GM20431 (cell line): ENCODE measurements around the gene MFSD1.
"Not testable (repeated sequence)": the region's sequence is repeated elsewhere in the genome, so short reads cannot be mapped to it uniquely, and the experiment has no call there.

Experiments used
- in situ Hi-C: fragments of 300-500 bp; cut with MseI, MboI; formaldehyde crosslinking; loops from one replicate; pipeline ENCODE4 v1.15.0; 2020; ENCODE audit warnings: low sequenced_read_pairs; ENCODE audit not compliant: unreplicated experiment

The MFSD1 gene

DNA sequence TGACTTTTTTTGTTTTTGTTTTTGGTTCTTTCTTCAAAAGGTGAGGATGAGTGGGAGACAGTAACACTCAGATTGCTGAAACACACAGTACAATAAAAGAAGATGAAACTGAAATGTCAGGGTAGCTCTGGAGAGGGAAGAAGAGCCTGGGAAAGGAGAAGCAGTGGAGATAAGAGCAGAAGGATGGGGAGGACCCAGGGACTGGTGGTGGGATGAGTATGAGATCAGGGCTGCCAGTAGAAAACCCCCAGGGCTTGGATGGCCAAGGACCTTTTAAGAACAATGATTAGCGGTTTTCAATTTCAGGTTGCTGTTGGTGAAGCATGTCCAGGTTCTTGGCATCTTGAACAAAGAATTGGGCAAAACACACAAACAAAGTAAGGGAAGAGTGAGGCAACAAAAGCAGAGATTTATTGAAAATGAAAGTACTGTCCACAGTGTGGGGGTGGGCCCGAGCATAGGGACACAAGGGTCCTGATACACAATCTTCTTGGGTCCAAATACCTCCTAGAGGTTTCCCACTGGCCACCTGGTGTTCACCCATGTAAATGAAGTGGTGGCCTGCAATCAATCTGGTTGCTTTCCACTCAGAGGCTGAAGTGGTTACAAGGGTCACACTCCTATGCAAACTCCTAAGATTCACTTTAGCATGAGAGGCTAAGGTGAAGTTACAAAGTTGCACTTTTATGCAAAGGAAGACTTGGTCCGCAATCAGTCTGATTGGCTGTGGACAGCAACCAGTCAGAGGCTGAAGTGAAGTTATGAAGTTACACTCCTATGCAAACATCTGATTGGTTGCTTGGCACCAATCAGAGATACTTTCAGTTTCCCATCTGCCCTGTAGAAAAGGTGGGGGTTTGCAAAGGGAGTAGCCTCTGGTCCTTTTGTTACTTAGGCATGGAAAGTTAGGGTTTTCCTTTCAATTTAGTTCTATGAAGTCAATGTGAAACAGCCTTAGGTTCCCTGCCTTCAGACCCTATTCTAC is 26.1 kb upstream of the MFSD1 start:
- in situ Hi-C loops = no loop called here

DNA sequence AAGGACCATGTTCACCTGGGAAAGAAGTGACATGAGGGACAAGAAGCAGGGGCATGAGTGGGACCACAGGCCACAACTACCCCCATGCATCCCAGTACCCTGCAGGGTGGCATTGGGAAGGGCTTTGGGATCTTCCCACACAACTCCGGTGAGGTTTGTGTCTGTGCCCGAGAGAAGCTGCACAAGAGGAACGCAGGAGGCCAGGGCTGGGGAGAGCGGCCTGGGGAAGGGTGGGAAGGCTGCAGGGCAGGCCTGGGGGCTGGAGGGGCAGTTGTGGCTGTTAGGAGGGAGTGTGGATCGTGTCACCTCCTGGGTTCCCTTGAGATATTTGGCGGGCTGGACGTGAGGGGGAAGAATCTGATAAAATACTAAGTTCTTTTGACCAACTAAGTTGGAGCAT is 25.3 kb upstream of the MFSD1 start:
- in situ Hi-C loops = no loop called here

DNA sequence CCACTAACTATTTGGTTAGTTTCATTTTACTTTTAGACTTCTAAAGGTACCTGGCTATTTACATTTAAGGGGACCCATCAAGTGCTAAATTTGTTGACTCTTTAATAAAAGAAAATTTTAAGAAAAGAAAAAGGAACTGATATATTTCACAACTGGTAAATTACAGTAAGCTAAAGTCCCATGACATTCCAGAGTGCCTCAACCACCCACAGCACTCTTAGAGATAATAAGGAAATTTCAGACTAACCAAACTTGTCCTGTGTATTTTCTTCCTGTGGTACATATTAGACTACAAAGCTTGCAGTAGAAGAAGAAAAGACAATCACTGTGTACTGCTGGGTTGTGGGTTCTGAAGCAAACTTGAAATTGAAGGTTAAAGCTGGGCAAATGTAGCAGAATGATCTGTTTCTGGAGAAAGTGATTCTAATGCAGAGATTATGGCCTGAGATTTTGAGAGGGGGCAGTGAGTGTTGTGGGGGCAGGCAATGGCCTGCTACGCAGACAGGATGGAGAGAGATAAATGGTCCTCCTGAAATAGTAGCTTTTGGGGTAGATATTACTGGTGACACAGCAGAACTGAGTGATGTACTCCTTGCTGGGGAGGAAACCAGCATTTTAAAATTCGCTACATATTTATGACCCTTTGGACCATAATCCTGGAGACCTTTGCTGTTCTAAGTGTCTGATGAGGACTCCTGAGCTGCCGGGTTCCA is 24.5 kb upstream of the MFSD1 start:
- in situ Hi-C loops = no loop called here

DNA sequence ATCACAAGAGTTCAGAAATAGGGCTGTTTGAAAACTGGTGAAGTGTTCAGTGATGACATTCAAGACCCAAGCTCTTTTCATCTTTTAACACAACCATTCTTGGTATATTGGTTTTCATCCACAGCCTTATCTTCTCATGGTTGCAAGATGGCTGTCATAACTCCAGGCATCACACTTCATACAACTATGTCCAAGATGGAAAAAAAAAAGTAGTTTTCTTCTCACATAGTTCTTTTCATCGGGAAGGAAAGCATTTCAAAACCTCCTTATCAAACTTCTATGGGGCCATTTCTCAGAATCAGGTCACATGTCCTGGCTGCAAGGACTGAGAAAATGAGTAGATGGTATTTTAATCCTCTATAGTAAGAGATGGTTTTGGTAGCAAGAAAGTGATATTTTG is 21.1 kb upstream of the MFSD1 start:
- in situ Hi-C loops = loop anchor here (10.0 kb wide), 1 partner anchor 46 kb away; the partner anchor contains the start of gene RARRES1

DNA sequence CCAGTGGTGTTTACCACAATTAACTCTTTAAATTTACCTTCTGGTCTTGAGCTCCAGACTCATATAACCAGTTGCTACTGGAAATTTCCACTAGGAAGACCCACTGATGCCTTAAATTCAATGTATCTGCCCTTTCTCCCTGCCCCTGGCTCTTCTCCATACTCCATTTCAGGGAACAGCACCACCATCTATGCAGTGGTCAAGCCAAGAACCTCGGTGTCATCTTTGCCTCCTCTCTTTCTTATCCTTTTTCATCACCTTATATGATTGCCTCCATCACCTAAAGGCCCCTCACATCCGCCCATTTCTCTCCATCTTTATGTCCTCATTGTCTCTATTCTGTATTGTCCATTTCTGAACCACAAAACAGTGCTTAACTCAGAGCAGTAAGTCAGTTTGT is 20.7 kb upstream of the MFSD1 start:
- in situ Hi-C loops = loop anchor here (10.0 kb wide), 1 partner anchor 46 kb away; the partner anchor contains the start of gene RARRES1

DNA sequence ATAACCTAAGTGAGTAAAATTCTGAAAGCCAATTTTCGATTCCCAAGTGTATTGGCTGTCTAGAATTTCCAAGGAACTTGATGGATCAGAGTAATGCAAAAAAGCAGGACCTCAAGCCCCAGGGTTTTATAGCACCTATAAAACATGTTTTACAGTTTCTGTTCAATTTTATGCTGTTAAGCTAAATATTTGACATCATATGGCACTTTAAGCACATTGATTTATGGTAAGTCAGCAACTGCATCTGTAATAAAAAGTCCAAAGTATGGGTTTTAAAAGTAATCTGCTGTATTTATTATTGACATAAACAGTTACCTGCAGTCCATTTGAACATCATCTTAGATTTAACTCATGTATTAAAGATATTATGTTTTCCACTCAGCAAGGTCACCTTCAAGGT is 20.0 kb upstream of the MFSD1 start:
- in situ Hi-C loops = loop anchor here (10.0 kb wide), 1 partner anchor 47 kb away; the partner anchor contains the start of gene RARRES1

DNA sequence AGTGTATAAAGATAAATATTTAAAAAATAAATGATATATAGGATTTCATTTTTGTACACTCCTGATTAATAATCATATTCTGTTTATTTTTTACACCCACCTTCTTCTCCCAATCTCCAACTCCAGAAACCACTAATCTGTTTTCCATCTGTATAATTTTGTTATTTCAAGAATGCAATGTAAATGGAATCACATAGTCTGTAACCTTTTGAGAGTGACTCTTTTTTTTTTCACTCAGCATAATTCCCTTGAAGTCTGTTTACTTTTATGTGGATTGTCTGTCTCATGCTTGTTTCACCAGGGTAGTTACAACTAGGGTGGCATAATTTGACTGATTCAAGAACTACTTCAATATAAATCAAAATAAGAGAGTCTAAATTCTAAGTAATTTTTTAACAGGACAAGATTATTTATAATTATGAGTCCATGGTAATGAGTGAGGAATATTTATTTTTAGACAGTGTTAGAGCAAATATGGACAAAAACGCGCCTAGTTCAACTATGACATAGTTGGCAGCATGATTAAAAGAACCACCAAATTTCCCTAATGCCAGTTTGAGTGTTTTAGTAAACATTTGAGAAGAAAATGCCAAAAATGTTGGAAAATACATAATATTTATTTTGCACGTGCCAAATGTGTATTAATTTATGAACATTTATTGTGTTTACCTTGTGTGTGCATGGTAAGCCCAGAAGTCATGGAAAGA is 19.4 kb upstream of the MFSD1 start:
- in situ Hi-C loops = loop anchor here (10.0 kb wide), 1 partner anchor 48 kb away; the partner anchor contains the start of gene RARRES1

DNA sequence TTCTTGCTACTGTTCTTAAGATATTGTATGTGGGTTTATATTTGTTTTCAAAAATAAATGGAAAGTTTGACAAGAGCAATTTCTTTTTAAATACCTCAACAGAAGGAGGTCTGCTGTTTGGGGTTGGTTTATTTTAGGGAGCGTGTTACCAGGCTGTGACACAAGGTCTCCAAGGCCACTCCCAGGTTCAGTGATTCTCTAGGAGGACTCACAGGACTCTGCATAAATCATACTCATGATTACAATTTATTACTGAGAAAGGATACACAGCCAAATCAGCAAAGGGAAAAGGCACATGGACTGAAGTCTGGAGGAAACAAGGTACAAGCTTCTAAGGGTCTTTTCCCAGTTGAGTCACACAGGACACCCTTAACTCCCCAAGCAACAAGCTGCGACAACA is 18.8 kb upstream of the MFSD1 start:
- in situ Hi-C loops = loop anchor here (10.0 kb wide), 1 partner anchor 48 kb away; the partner anchor contains the start of gene RARRES1

DNA sequence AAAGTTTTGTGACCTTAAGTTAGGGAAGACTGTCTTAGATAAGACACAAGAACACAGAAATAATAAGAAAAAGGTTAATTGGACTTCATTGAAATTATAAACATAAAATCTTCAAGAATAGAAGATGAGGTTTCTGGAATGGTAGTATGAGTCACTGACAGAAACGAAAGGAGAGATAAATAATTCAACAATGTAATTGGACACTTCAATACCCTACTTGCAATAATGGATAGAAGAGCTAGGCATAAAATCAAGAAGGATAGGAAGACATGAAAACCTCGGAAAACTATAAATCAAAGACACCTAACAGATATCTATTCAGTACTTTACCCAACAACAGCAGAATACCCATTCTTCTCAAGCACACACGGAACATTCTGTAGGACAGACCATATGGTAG is 15.9 kb upstream of the MFSD1 start:
- in situ Hi-C loops = loop anchor here (10.0 kb wide), 1 partner anchor 51 kb away; the partner anchor contains the start of gene RARRES1

DNA sequence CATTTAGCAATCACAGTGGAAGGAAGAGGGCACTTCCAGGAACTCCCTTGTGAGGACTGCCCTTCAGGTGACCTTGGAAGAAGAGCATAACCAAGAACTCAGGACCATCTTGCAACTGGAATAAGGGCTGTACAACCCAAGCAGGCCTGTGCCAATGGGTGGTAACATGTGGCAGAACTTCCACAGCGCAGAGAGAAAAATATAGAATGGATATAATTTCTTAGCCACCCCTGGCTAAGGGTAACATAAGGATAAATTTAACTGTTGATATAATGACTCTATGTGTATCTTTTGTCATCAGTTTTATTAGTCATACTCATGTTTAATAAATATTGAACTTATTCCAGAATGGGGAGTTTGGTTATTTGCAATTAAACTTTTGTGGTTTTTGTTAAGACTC is 13.4 kb upstream of the MFSD1 start:
- in situ Hi-C loops = loop anchor here (10.0 kb wide), 1 partner anchor 54 kb away; the partner anchor contains the start of gene RARRES1

DNA sequence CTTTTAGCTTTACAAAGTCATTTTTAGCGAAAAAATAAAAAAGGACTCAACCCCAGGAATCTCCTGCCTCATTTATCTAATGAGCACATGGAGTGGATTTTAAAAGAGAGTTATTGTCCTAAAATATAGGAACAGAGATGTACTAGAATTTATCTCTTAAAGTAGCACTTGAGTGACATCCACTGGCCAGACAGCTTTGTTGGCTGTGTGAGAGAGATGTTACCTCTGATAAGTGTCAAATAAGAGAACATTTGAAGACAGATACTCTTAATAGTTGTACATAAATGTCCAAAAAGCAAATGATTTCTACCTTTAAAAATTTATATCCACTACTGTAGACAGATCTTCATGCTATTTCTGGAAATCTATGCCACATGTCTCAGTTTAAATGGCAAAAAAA is 12.3 kb upstream of the MFSD1 start:
- in situ Hi-C loops = loop anchor here (10.0 kb wide), 1 partner anchor 55 kb away; the partner anchor contains the start of gene RARRES1

DNA sequence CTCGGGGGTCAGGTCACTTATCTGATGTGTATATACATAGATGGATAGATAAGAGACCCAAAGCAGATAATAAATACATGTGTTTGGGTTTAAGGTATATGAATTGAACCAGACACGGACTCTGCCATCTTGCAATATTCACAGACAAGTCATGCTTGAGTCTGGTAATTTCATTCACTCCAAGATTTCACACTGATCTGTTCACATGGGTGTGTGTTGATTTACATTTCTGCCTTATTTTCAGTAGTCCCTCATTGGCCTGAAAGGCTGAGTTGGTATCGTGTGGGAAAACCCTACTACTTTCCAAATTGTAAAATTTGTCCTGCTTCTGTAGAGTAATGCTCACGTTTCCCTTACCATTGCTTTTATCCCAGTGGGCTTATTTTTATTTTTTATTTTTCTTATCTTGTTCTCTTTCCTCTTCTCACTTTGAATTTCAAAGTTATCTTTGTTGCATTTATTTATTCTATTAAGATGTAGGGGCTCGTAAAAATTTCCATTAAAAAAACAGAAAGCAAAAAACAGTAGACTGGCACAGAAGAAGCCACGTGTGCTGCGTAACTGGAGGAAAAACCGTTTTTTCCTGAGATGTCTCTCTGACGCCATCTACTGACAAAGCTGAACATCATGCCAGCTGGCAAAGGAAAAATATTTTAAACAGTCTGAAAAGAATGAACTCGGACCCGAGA is 10.8 kb upstream of the MFSD1 start:
- in situ Hi-C loops = no loop called here

DNA sequence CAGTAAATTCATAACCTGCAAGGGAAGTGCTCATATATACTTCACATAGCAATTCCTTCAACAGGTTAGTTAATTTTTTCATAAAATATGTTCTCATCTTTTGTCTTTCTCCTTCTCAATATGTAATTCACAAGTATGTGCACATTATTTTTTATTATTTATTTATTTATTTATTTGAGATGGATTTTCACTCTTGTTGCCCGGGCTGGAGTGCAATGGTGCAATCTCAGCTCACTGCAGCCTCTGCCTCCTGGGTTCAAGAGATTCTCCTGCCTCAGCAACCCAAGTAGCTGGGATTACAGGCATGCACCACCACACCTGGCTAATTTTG is 10.3 kb upstream of the MFSD1 start:
- in situ Hi-C loops = not testable (repeated sequence)

DNA sequence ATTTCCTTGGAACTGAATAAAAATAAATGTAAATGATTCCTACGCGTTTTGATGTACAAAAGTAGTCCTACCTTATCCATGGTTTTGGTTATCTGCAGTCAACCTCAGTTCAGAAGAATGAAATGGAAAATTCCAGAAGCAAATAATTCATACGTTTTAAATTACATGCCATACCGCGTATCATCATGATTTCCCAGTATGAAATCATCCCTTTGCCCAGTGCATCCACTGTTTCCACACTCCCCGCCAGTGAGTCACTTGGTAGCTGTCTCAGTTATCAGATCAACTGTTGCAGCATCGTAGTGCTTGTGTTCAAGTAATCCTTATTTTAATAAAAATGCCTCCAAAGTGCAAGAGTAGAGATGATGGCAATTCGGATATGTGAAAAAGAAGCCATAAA is 9.1 kb upstream of the MFSD1 start:
- in situ Hi-C loops = no loop called here

DNA sequence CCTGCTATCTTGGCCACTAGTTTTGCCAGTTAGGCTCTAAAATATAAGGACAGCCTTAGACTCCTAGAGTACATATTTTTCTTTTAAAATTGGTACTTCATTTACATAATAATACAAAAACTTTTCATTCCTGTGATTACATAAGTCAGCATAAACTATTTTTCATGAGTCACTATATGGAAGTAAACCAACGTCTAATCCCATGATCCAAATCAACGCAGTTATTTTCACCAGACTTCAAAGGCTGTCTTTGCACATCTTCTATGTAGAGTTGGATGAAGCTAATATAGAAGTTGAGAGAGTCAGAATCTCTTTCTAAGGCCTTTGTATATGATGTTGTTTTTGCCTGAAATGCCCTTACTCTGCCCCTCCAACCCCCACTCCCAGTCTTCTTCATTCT is 7.6 kb upstream of the MFSD1 start:
- in situ Hi-C loops = no loop called here

DNA sequence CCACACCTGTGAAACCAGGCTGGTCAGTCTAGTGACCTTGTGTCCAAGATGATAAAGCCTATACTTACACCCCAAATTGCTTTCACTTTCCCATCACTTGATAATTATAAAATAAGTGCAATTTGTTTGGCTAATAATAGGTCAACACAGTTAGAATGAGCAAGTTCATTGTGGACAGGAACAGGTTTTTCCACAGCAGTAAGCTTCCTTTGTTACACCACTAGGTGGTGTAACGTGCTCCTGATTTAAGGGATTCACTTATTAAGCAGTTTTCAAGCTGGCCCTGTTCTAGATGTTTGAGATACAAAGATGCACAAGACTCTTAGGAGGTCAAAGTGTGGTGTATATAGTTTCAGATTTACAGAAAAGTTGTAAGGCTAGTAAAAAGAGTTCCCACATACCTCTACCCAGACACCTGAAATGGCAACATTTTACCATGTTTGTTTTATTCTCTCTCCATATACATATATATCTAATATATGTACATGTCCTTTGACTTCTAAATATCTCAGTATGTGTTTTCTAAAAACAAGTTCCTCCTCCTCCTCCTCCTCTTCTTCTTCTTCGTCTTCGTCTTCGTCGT is 6.8 kb upstream of the MFSD1 start:
- in situ Hi-C loops = no loop called here

DNA sequence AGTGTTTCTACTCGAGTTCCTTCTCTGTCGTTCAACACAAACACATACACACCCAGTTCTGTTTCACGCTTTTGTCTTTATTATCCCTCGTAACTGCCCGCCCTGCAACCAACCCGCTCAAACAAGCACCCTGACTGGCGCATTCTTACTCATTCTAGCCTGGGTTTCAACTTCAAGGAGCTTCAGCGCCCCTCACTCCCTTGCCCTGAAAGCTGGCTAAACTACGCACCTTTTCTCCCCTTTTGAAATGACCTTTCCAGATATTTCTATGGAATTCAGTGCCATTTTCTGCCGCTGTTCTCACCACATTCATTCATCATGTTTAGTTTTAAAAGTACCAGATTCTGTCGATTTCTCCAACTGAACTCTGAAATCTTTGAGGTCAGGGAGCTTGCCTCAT is 653 bp upstream of the MFSD1 start:
- in situ Hi-C loops = no loop called here

DNA sequence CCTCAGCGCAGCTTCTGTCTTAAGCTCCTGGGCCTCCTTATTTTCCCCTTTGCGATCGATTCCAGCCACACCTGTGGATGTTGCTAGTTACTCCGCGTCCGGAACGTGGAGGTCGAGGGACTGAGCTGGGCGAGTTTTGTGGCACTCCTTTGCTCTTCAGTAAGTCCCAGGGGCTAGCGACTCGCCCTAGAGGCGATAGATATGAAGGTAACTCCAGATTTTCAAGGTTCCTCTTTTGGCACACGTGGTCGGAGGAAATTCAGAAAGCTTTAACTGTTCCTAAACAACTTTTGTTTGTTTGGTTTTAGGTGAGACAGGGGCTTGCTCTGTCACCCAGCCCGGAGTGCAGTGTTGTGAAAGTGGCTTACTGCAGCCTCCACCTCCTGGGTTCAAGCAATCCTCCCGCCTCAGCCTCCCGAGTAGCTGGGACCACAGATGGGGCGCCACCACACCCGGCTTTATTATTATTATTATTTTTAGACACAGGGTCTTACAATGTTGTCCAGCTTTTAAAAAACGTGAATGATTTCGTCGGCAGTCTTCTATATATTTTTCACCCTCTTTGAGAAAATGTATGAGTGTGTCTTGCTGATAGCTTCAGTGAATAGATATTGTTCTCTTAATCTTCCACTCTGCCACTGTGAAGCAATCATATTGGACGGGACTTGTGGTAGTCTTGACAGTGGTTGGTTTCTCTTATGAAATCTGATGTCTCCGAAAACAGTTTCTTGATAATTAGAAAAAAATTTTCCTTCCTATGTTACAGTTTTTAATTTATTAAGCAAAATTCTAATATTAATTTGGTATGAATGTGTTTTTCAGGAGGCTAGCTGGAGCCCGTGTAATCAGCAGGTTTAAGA is 785 bp downstream of the MFSD1 start:
- in situ Hi-C loops = no loop called here
